Activated naive CD4-positive, alpha-beta T cell treated with anti-CD3 and anti-CD28 coated beads for 36 hours (primary cell): Measurements from ENCODE around the gene TTN. TPM values are rescaled to one million over a fixed set of nuclear protein-coding genes. Genes with fewer than 3 reads are reported as not detected.

ENCODE experiments used
- CTCF ChIA-PET: fragments of 350-600 bp; sonication (Branson Sonifier 250); formaldehyde crosslinking; loops from one replicate; lab custom pipeline; 2021; ENCODE audit warnings: antibody characterized with exemption; lab: Charles Lee
- DNase-seq: peaks from one replicate; pipeline ENCODE4 v3.0.0-alpha.2; 2020
- H3K27ac Mint-ChIP-seq: one replicate; pipeline ENCODE4 v1.8.0; 2021; ENCODE audit warnings: mild to moderate bottlenecking, mixed read lengths
- H3K27me3 Mint-ChIP-seq: one replicate; pipeline ENCODE4 v1.8.0; 2021; ENCODE audit warnings: low read depth, mixed read lengths
- H3K36me3 Mint-ChIP-seq: one replicate; pipeline ENCODE4 v1.8.0; 2021; ENCODE audit warnings: low read depth, mixed read lengths
- H3K4me1 Mint-ChIP-seq: one replicate; pipeline ENCODE4 v1.8.0; 2021; ENCODE audit warnings: low read depth, mixed read lengths
- H3K4me3 Mint-ChIP-seq: one replicate; pipeline ENCODE4 v1.8.0; 2021; ENCODE audit warnings: mild to moderate bottlenecking, moderate library complexity, mixed read lengths
- H3K9me3 Mint-ChIP-seq: one replicate; pipeline ENCODE4 v1.8.0; 2021; ENCODE audit warnings: mixed read lengths
- intact Hi-C: fragments of 100-400 bp; cut with micrococcal nuclease; formaldehyde crosslinking; loops from one replicate; pipeline ENCODE4 v1.15.1; 2023
- total RNA-seq, 2 experiments: library from RNA; stranded (reverse); gene quantifications; one replicate each; pipeline ENCODE4 v1.2.3, GENCODE V29; 2021

TTN gene
- total RNA-seq, 2 experiments from 2014 or later = 0.91 TPM

- CTCF ChIA-PET = interaction anchor here (1.2 kb wide), 1 partner anchor 24 kb away, joined by 4 read pairs; no protein-coding TSS in a partner anchor
- no peak overlapping the region for H3K27ac Mint-ChIP-seq
- intact Hi-C loops = no loop called here
- no peak for DNase-seq
- no peaks in the 10 kb centered on the region for H3K9me3 Mint-ChIP-seq
- H3K27me3 Mint-ChIP-seq = no peaks in the 10 kb centered on the region
- H3K4me3 Mint-ChIP-seq = no peak overlapping the region
- H3K4me1 Mint-ChIP-seq = no peaks in the 10 kb centered on the region
- peaks cover 29% of the 10 kb centered on the region for H3K36me3 Mint-ChIP-seq
Observed at GRCh38 chr2:178723786-178724346, 83.4 kb downstream of the TTN start.

DNA sequence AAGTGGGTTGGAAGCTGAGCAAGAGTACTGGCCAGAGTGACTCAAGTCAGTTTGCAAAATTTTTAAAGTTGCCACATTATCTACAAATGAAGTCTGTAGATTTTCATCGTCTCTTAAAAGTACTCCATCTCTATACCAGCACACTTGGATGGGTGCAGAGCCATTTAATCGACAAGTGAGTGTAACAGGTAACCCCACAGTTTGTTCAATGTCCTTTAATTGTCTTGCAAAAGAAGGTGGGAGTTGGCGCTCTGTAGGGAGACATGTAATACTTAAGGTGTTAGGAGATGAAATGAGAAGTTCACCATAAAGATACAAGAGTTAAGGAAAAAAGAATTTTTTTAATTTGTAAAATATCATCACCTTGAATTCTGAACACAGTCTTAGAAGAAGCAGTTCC is 84.9 kb downstream of the TTN start:
- H3K27me3 Mint-ChIP-seq = no peaks in the 10 kb centered on the region
- no peak for DNase-seq
- CTCF ChIA-PET = no interaction called here
- intact Hi-C loops = no loop called here
- no peak overlapping the region for H3K27ac Mint-ChIP-seq
- peaks cover 34% of the 10 kb centered on the region for H3K36me3 Mint-ChIP-seq
- no peak overlapping the region for H3K4me3 Mint-ChIP-seq
- no peaks in the 10 kb centered on the region for H3K4me1 Mint-ChIP-seq
- no peaks in the 10 kb centered on the region for H3K9me3 Mint-ChIP-seq

DNA sequence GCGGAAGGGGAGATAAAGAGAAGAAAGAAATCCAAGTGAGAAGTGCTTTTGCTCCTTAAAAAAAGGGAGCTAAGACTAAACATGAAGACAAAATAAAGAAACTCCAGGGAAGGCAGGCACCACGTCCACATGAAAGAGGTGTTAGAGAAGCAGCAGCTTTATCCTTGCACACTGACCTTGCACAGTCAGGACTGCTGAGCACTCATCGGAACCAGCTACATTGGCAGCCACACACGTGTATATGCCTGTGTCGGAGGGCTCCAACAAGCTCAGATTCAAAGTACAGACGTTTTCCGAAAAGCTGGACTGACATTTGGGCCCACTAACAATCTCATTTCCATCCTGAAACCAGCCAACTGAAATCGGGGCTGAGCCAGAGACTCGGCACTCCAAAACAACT is 88.2 kb downstream of the TTN start:
- Mint-ChIP-seq H3K9me3 (no peaks in the 10 kb centered on the region), H3K4me3 (no peak overlapping the region), H3K27me3 (no peaks in the 10 kb centered on the region), H3K36me3 (peaks cover 34% of the 10 kb centered on the region), H3K4me1 (no peaks in the 10 kb centered on the region), H3K27ac (no peak overlapping the region)
- intact Hi-C loops = no loop called here
- DNase-seq = no peak
- CTCF ChIA-PET = no interaction called here

GRCh38 chr2:178718283-178718682 is 88.9 kb downstream of the TTN start:
- Mint-ChIP-seq H3K9me3 (no peaks in the 10 kb centered on the region), H3K4me1 (no peaks in the 10 kb centered on the region), H3K27ac (no peak overlapping the region), H3K27me3 (no peaks in the 10 kb centered on the region), H3K4me3 (no peak overlapping the region), H3K36me3 (peaks cover 34% of the 10 kb centered on the region)
- DNase-seq = no peak
- CTCF ChIA-PET = no interaction called here
- intact Hi-C loops = no loop called here

DNA sequence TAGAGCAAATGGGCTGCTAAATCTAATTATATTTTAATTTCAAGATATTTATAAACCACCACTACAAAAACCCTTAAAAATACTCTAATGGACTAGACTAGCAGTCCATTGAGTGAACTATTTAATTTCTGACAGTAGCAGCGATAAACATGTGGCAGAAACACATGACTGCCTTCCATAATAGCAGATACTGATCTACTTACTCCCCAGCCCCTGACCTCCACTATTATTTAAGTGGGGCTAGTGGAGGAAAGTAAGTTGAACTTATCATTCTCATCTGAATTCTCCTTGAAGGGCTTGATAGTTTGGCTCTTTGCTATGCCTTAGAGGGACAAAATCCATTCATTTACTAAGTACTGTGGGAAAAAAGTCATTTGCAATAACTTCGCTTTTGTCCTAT is 90.8 kb downstream of the TTN start:
- Mint-ChIP-seq H3K9me3 (no peaks in the 10 kb centered on the region), H3K4me3 (no peak overlapping the region), H3K27ac (no peak overlapping the region), H3K4me1 (no peaks in the 10 kb centered on the region), H3K36me3 (peaks cover 25% of the 10 kb centered on the region), H3K27me3 (no peaks in the 10 kb centered on the region)
- intact Hi-C loops = no loop called here
- DNase-seq = no peak
- CTCF ChIA-PET = no interaction called here

- no peaks in the 10 kb centered on the region for H3K9me3 Mint-ChIP-seq
- CTCF ChIA-PET = interaction anchor here (1.8 kb wide), 1 partner anchor 15 kb away, joined by 7 read pairs; no protein-coding TSS in a partner anchor
- peaks cover 27% of the 10 kb centered on the region for H3K36me3 Mint-ChIP-seq
- no peak for DNase-seq
- no peaks in the 10 kb centered on the region for H3K27me3 Mint-ChIP-seq
- no peak overlapping the region for H3K4me3 Mint-ChIP-seq
- intact Hi-C loops = no loop called here
- H3K27ac Mint-ChIP-seq = no peak overlapping the region
- H3K4me1 Mint-ChIP-seq = no peaks in the 10 kb centered on the region
Observed at GRCh38 chr2:178715366-178715765, 91.9 kb downstream of the TTN start.

DNA sequence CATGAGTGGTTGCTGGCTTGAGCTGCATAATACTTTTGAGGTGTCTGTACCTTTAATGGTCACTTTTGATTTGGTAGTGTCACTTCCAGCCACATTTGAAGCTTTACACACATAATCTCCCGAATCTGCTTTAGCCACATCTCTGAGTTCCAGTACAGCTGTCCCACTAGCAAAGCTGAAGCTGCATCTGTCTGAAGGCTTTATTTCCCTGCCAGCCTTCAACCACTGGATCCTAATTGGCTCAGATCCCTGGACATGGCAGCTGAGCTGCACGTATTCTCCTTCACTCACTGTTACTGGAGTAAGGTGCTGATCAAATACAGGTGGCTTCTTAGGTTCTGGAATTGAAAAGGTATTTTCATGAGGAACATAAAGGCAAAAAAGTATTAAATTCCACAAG is 99.7 kb downstream of the TTN start:
- intact Hi-C loops = loop anchor here (10.0 kb wide), 1 partner anchor 593 kb away; the partner anchor contains the start of gene RBM45
- CTCF ChIA-PET = interaction anchor here (0.5 kb wide), 1 partner anchor 1260 kb away, joined by 3 read pairs; no protein-coding TSS in a partner anchor
- no peaks in the 10 kb centered on the region for H3K27me3 Mint-ChIP-seq
- no peaks in the 10 kb centered on the region for H3K4me1 Mint-ChIP-seq
- no peak for DNase-seq
- no peak overlapping the region for H3K27ac Mint-ChIP-seq
- H3K36me3 Mint-ChIP-seq = peaks cover 5% of the 10 kb centered on the region
- H3K9me3 Mint-ChIP-seq = no peaks in the 10 kb centered on the region
- no peak overlapping the region for H3K4me3 Mint-ChIP-seq

DNA sequence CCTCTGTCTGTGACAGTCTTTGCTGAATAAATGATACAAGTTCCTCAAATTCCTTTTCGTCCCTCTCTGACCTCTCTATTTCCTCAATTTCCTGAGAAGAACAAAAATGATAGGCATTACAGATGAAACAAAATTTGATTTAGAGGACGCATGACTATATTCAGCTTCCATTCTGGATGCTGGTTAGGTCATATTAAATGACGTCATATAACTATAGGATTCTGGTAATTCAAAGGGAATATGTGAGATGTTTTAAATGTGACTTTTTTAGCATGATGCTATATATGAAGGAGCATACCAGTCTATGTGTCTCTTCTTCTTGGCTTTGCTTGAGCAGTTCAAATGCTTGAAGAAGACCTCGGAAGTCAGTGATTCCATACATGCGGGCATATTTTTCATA is 102.3 kb downstream of the TTN start:
- DNase-seq = no peak
- H3K27me3 Mint-ChIP-seq = no peaks in the 10 kb centered on the region
- no peaks in the 10 kb centered on the region for H3K9me3 Mint-ChIP-seq
- intact Hi-C loops = loop anchor here (5.0 to 10.0 kb wide), 2 partner anchors 317 to 590 kb away; partner anchors contain the start of gene RBM45
- CTCF ChIA-PET = interaction anchor here (1.0 kb wide), 1 partner anchor 57 kb away, joined by 3 read pairs; no protein-coding TSS in a partner anchor
- peaks cover 2% of the 10 kb centered on the region for H3K4me1 Mint-ChIP-seq
- H3K27ac Mint-ChIP-seq = no peak overlapping the region
- H3K36me3 Mint-ChIP-seq = peaks cover 2% of the 10 kb centered on the region
- H3K4me3 Mint-ChIP-seq = no peak overlapping the region

DNA sequence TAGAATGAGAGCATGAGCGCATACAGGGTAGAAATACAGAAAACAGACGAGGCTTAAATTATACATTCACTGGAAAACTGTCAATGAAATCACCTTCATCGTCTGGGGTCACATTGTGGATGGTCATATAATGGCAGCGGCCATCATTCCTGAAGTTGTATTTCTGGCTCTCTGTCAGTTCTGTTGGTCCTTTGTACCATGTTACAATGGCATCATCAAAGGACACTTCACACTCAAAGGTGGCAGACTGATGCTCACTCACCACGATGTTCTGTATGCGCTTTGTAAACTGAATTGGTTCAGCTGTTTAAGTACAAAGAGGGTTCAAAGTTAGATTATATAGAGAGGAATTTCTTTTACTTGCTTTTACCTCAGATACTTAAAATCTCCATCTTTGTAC is 104.9 kb downstream of the TTN start:
- CTCF ChIA-PET = interaction anchor here (2.0 kb wide), 1 partner anchor 427 kb away, joined by 4 read pairs; no protein-coding TSS in a partner anchor
- H3K27ac Mint-ChIP-seq = no peak overlapping the region
- intact Hi-C loops = loop anchor here (5.0 to 10.0 kb wide), 2 partner anchors 320 to 588 kb away; partner anchors contain the start of gene RBM45

DNA sequence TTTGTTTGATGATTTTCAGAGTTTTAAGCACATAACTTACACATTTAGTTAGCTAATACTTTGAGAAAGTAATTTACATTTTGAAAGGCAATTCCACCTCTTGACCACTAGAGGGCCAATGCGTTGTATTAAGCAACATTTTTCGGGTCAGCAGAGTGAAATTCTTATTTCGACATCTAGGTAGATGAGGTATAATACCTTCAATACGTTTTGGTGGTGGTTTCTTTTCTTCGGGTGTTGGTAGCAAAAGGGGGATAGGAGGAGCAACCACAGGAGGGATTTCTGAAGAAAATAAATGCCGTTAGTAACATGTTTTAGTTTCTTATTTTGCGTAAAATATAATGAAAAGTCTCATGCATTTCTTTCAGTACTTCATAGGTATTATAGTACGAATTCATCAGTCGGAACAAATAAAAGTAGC is 106.3 kb downstream of the TTN start:
- CTCF ChIA-PET = interaction anchor here (0.6 to 2.2 kb wide), 17 partner anchors 9 to 1149 kb away, joined by 3 to 12 read pairs (median 4); no protein-coding TSS in a partner anchor

More for the DNA sequence above, 104.9 kb downstream of the TTN start:
- Mint-ChIP-seq H3K9me3 (no peaks in the 10 kb centered on the region), H3K36me3 (peaks cover 4% of the 10 kb centered on the region), H3K27me3 (no peaks in the 10 kb centered on the region), H3K4me1 (peaks cover 2% of the 10 kb centered on the region), H3K4me3 (no peak overlapping the region)
- DNase-seq = no peak

GRCh38 chr2:178700136-178700535 is 107.1 kb downstream of the TTN start:
- Mint-ChIP-seq H3K9me3 (no peaks in the 10 kb centered on the region), H3K36me3 (peaks cover 5% of the 10 kb centered on the region)

More for the DNA sequence above, 106.3 kb downstream of the TTN start:
- Mint-ChIP-seq H3K27ac (no peak overlapping the region), H3K9me3 (no peaks in the 10 kb centered on the region), H3K27me3 (no peaks in the 10 kb centered on the region), H3K4me3 (no peak overlapping the region), H3K36me3 (peaks cover 3% of the 10 kb centered on the region), H3K4me1 (peaks cover 2% of the 10 kb centered on the region)
- no peak for DNase-seq
- intact Hi-C loops = loop anchor here (2.0 to 10.0 kb wide), 3 partner anchors 222 to 586 kb away; partner anchors contain the start of genes FKBP7 and RBM45

GRCh38 chr2:178692845-178693244 is 114.4 kb downstream of the TTN start:
- CTCF ChIA-PET = interaction anchor here (2.4 kb wide), 1 partner anchor 8 kb away, joined by 12 read pairs; no protein-coding TSS in a partner anchor
- Mint-ChIP-seq H3K4me1 (no peaks in the 10 kb centered on the region), H3K27ac (no peak overlapping the region), H3K4me3 (no peak overlapping the region), H3K9me3 (no peaks in the 10 kb centered on the region), H3K36me3 (peaks cover 15% of the 10 kb centered on the region), H3K27me3 (no peaks in the 10 kb centered on the region)
- intact Hi-C loops = no loop called here
- DNase-seq = no peak

More at GRCh38 chr2:178700136-178700535, 107.1 kb downstream of the TTN start:
- intact Hi-C loops = loop anchor here (2.0 to 10.0 kb wide), 3 partner anchors 221 to 585 kb away; partner anchors contain the start of genes FKBP7 and RBM45
- Mint-ChIP-seq H3K27ac (no peak overlapping the region), H3K4me3 (no peak overlapping the region), H3K4me1 (peaks cover 2% of the 10 kb centered on the region), H3K27me3 (no peaks in the 10 kb centered on the region)
- DNase-seq = no peak
- CTCF ChIA-PET = interaction anchor here (0.8 to 2.2 kb wide), 14 partner anchors 9 to 139 kb away, joined by 3 to 12 read pairs (median 4); no protein-coding TSS in a partner anchor
